A673 (cell line): ENCODE results near the gene GNA14.

Experiments
- CTCF ChIP-seq: fragments of 300-800, 200-600 bp; sonication (generic); conservative IDR thresholded peaks from 2 replicates; pipeline ENCODE4 v1.5.1; 2017; ENCODE audit warnings: low read depth, mild to moderate bottlenecking, antibody characterized with exemption, low read length, moderate library complexity, mixed read lengths
- EZH2 ChIP-seq: fragments of 200-600 bp; sonication (generic); IDR thresholded peaks from 2 replicates; pipeline ENCODE4 v1.6.1; 2017; ENCODE audit warnings: borderline replicate concordance, low read depth, mild to moderate bottlenecking, mixed read lengths, antibody characterized with exemption, low read length; ENCODE audit not compliant: poor library complexity, severe bottlenecking

GRCh38 chr9:77604316-77604715, 43.8 kb downstream of the GNA14 start:
- TF ChIP-seq CTCF, result no peak
- TF ChIP-seq EZH2, result no peak
